KMS-11 (cell line): Measurements from ENCODE around the gene KLKB1.

Experiments used
- H2AFZ ChIP-seq: fragments of 200-600 bp; sonication (generic); 2 replicates; pipeline ENCODE4 v1.6.1; 2016; ENCODE audit warnings: antibody characterized with exemption, mixed run types, low read depth
- H3K27ac ChIP-seq: fragments of 200-600 bp; sonication (generic); 2 replicates; pipeline ENCODE4 v1.6.1; 2016; ENCODE audit warnings: mild to moderate bottlenecking, mixed run types
- H3K27me3 ChIP-seq: fragments of 200-600 bp; sonication (generic); 2 replicates; pipeline ENCODE4 v1.6.1; 2017; ENCODE audit warnings: mild to moderate bottlenecking, low read depth, mixed run types, moderate library complexity; ENCODE audit not compliant: insufficient read depth
- H3K36me3 ChIP-seq: fragments of 200-600 bp; sonication (generic); 2 replicates; pipeline ENCODE4 v1.6.1; 2017; ENCODE audit warnings: mild to moderate bottlenecking, mixed run types; ENCODE audit not compliant: insufficient read depth
- H3K4me1 ChIP-seq: fragments of 200-600 bp; sonication (generic); 2 replicates; pipeline ENCODE4 v1.6.1; 2016; ENCODE audit warnings: mild to moderate bottlenecking, low read depth, mixed run types; ENCODE audit not compliant: poor library complexity, severe bottlenecking
- H3K4me2 ChIP-seq: fragments of 200-600 bp; sonication (generic); 2 replicates; pipeline ENCODE4 v1.7.0; 2016; ENCODE audit warnings: mild to moderate bottlenecking, mixed run types
- H3K4me3 ChIP-seq: fragments of 200-600 bp; sonication (generic); IDR thresholded peaks from 2 replicates; pipeline ENCODE4 v1.6.1; 2017; ENCODE audit warnings: low read depth, low read length, mixed read lengths; ENCODE audit not compliant: insufficient read depth
- H3K79me2 ChIP-seq: fragments of 200-600 bp; sonication (generic); 2 replicates; pipeline ENCODE4 v1.6.1; 2016; ENCODE audit warnings: low read depth, mixed run types; ENCODE audit not compliant: insufficient read depth
- H3K9ac ChIP-seq: fragments of 200-600 bp; sonication (generic); 2 replicates; pipeline ENCODE4 v1.6.1; 2016; ENCODE audit warnings: mild to moderate bottlenecking, mixed run types
- H4K20me1 ChIP-seq: fragments of 200-600 bp; sonication (generic); 2 replicates; pipeline ENCODE4 v1.6.1; 2016; ENCODE audit warnings: mild to moderate bottlenecking, mixed run types; ENCODE audit not compliant: insufficient read depth
- CTCF ChIP-seq: fragments of 200-600 bp; sonication (generic); conservative IDR thresholded peaks from 2 replicates; pipeline ENCODE4 v1.6.1; 2017; ENCODE audit warnings: low read depth, mild to moderate bottlenecking, antibody characterized with exemption, low read length, moderate library complexity, mixed read lengths

KLKB1 gene

GRCh38 chr4:186191200-186192065 is 35.9 kb upstream of the KLKB1 start, which contains the start of gene CYP4V2:
Gene CYP4V2 (plus strand): TSS chr4:186191567. CDS start chr4:186191824, 257 bp downstream.
- peak within 1 kb of the TSS; percentile 84 for H3K9ac ChIP-seq
- no peaks in the 10 kb centered on the region for H3K36me3 ChIP-seq
- peak within 1 kb of the TSS; percentile 81 for H3K27ac ChIP-seq
- peak within 1 kb of the TSS; percentile 77 for H2AFZ ChIP-seq
- peak within 1 kb of the TSS; percentile 99 for H3K4me2 ChIP-seq
- H4K20me1 ChIP-seq, result no peaks in the 10 kb centered on the region
- TF ChIP-seq CTCF, result no peak
- H3K4me3 ChIP-seq, result no peak within 1 kb of the TSS
- H3K79me2 ChIP-seq, result no peaks in the 10 kb centered on the region
- H3K4me1 ChIP-seq, result peaks cover 32% of the 10 kb centered on the region
- H3K27me3 ChIP-seq, result no peaks in the 10 kb centered on the region

GRCh38 chr4:186192066-186192612 is 35.2 kb upstream of the KLKB1 start:
- peaks cover 32% of the 10 kb centered on the region for H3K4me1 ChIP-seq
- TF ChIP-seq CTCF, result no peak

DNA sequence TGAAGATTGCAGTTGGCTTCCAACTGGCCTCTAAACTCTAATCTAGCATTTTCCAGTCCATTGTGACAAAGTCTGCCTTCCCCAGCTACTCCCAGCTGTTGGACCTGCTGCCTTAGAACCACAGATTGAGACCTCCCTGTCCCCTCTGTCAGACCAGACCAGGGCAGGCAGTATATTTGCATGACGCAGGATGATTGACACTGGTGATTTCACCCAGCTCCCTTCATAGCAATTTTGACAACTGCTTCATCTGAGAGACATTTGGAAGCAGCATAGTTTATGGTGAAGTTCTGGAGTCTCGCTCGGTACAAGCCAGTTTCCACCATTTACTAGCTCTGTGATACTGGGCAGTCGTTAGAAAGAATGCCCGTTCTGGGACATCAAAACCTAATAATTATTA is 33.5 kb upstream of the KLKB1 start:
- Histone ChIP-seq H4K20me1 (no peaks in the 10 kb centered on the region), H3K27me3 (no peaks in the 10 kb centered on the region), H3K9ac (no peak overlapping the region), H2AFZ (no peak overlapping the region), H3K79me2 (no peaks in the 10 kb centered on the region), H3K4me1 (peaks cover 25% of the 10 kb centered on the region), H3K36me3 (no peaks in the 10 kb centered on the region), H3K4me3 (no peak overlapping the region), H3K4me2 (no peak overlapping the region), H3K27ac (no peak overlapping the region)
- no peak for TF ChIP-seq CTCF

More at GRCh38 chr4:186192066-186192612, 35.2 kb upstream of the KLKB1 start:
- H4K20me1 ChIP-seq, result no peaks in the 10 kb centered on the region
- H3K36me3 ChIP-seq, result no peaks in the 10 kb centered on the region
- peak overlapping the region; percentile 47 for H3K4me2 ChIP-seq
- no peaks in the 10 kb centered on the region for H3K27me3 ChIP-seq
- H3K9ac ChIP-seq, result peak overlapping the region; percentile 84
- H3K79me2 ChIP-seq, result no peaks in the 10 kb centered on the region
- H2AFZ ChIP-seq, result peak overlapping the region; percentile 77
- H3K4me3 ChIP-seq, result no peak overlapping the region
- peak overlapping the region; percentile 81 for H3K27ac ChIP-seq

- H3K79me2 ChIP-seq, result no peaks in the 10 kb centered on the region
- no peaks in the 10 kb centered on the region for H3K27me3 ChIP-seq
- H3K27ac ChIP-seq, result no peak overlapping the region
- no peak for TF ChIP-seq CTCF
- no peaks in the 10 kb centered on the region for H3K36me3 ChIP-seq
- H3K9ac ChIP-seq, result no peak overlapping the region
- no peaks in the 10 kb centered on the region for H4K20me1 ChIP-seq
- H2AFZ ChIP-seq, result no peak overlapping the region
- H3K4me1 ChIP-seq, result peaks cover 13% of the 10 kb centered on the region
- H3K4me2 ChIP-seq, result no peak overlapping the region
- no peak overlapping the region for H3K4me3 ChIP-seq
Measured at GRCh38 chr4:186196063-186196462, 31.2 kb upstream of the KLKB1 start.
